AG04449 (cell line): ENCODE data around the gene COBL.

Experiments used
- CTCF ChIA-PET: fragments of 350-600 bp; formaldehyde crosslinking; extraction: SDS; loops from one replicate; lab custom pipeline; 2021; ENCODE audit warnings: antibody characterized with exemption; lab: Yijun Ruan, JAX
- POLR2A ChIA-PET: fragments of 400-600, 350-600 bp; formaldehyde crosslinking; extraction: SDS; loops from one replicate; lab custom pipeline; 2020; ENCODE audit warnings: antibody characterized with exemption, inconsistent platforms; lab: Yijun Ruan, JAX
- DNase-seq: peaks from one replicate; pipeline ENCODE4 v3.0.0-alpha.2; 2010; ENCODE audit warnings: low read depth, low spot score
- H3K4me3 ChIP-seq: 2 replicates; pipeline ENCODE4 v1.5.1; 2011; ENCODE audit warnings: low read depth, mild to moderate bottlenecking, control low read depth, low read length
- TF ChIP-seq, protein P1 (sequence below): IDR thresholded peaks from one replicate; pipeline ENCODE4 v1.5.1; 2011; ENCODE audit warnings: mild to moderate bottlenecking, moderate library complexity, low read length, control low read depth, inconsistent platforms; ENCODE audit not compliant: insufficient read depth; ENCODE audit errors: missing control alignments

COBL gene

DNA sequence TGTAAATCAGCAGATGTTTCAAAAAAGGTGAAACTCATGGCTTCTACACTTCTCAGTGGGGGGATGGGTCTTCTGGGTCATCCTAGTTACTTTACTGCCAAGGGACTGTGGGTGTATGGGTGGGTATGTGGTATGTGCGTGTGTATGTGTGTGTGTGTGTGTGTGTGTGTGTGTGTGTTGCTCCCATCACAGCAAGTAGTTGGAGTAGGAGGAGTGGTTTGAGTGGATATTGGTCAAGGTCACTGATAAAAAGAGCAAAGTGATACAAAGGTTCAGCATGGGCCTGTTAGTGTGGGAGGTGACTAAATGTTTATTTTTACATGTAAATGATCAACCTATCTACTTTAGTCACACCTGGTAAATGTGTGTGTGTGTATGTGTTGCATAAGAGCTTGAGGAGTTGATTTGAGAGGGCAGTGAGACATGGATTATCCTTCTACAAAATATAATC lies 11.8 kb upstream of the COBL start:
- TF ChIP-seq, protein P1, sequence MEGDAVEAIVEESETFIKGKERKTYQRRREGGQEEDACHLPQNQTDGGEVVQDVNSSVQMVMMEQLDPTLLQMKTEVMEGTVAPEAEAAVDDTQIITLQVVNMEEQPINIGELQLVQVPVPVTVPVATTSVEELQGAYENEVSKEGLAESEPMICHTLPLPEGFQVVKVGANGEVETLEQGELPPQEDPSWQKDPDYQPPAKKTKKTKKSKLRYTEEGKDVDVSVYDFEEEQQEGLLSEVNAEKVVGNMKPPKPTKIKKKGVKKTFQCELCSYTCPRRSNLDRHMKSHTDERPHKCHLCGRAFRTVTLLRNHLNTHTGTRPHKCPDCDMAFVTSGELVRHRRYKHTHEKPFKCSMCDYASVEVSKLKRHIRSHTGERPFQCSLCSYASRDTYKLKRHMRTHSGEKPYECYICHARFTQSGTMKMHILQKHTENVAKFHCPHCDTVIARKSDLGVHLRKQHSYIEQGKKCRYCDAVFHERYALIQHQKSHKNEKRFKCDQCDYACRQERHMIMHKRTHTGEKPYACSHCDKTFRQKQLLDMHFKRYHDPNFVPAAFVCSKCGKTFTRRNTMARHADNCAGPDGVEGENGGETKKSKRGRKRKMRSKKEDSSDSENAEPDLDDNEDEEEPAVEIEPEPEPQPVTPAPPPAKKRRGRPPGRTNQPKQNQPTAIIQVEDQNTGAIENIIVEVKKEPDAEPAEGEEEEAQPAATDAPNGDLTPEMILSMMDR: no peak
- H3K4me3 ChIP-seq: no peak overlapping the region
- no peak for DNase-seq
- POLR2A ChIA-PET: no interaction called here
- CTCF ChIA-PET: no interaction called here

DNA sequence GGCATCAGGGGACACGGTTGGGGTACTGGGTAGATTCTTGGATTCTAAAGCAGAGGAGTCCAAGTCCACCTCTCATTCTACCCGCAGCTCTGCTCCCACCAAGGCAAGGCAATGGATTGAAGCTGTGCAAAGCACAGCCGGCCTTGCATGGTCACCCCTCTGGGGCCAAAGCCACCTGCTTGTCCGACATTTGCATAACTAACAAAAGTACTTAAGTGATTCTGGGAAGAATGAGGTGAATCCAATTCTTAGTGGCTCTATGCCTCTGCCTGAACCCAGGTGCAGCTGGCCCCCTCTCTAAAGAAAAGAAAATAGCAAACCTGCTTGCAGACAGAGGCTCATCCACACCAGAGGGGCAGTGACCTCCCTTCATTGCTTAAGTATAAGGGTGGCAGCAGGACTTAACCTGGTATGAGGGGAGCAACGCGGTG lies 10.7 kb upstream of the COBL start:
- TF ChIP-seq, protein P1: no peak
- CTCF ChIA-PET: no interaction called here
- DNase-seq: no peak
- no peak overlapping the region for H3K4me3 ChIP-seq
- POLR2A ChIA-PET: no interaction called here

DNA sequence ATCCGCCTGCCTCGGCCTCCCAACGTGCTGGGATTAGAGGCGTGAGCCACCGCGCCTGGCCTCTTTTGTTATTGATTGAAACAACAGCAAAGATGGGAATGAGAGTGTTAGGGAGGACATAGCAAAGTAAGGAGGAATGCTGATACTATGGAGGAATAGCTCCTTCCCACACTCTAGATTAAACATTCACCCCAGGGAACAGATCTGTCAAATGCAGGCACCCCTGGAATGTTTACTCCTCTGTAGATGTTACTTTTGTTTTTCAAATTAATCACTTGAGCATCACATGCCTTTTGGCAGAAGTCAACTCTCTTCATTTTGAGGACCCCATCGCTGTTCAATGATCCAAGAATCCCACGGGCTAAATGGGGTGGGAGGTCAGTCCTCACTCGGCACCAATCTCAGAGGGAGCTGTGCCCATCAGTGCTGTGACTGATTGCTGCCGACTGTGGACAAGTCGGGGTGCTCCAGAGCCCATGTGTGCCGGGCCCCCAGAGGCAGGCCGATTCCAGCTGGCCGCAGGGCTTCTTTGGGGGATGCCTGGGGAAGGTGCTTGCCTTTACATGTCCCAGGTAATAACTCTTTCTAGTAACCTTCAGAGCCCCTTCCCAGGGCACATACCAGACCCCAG lies 10.2 kb upstream of the COBL start:
- ChIA-PET CTCF (no interaction called here), POLR2A (no interaction called here)
- H3K4me3 ChIP-seq: no peak overlapping the region
- DNase-seq: no peak
- TF ChIP-seq, protein P1: no peak

DNA sequence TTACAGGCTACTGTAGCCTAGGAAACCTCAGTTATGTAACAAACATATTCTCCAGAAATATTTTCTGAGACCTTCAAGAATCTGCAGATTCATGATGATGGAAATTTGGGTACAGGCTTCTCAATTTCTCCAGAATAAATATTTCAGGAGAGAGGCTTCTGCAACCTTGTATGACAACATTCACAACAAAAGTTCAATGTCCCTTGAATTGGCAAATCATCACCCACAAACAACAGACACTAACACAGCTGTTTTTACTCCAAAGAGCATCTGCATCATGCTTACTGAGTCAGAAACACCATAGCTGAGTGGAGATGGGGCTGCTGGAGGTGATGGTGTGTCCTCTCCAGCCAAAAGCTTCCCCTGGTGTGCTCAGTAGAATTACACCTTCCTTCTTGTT lies 9.3 kb upstream of the COBL start:
- no peak overlapping the region for H3K4me3 ChIP-seq
- ChIA-PET CTCF (no interaction called here), POLR2A (no interaction called here)
- TF ChIP-seq, protein P1: no peak
- DNase-seq: no peak

DNA sequence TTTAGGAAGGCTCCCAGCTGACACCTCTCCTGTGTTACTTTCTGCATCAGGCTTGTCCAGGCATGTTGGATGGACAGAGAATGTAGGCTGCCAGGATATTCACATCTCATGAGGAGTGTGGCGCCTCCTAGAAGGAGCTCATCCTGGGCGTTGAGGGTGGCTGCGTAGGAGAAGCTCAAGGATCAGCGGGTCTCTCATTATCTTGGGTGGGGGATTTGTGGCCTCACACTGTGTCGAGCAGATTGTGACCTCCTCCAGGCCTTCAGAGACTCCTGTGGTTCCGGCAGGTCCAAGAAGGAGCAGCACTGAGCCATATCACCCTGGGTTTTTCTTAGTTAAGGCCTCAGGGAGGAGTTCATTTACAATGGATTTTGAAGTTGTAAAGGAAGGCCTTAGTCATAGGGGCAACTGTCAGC lies 8.7 kb upstream of the COBL start:
- ChIA-PET POLR2A (no interaction called here), CTCF (no interaction called here)
- TF ChIP-seq, protein P1: no peak
- H3K4me3 ChIP-seq: no peak overlapping the region
- DNase-seq: no peak

DNA sequence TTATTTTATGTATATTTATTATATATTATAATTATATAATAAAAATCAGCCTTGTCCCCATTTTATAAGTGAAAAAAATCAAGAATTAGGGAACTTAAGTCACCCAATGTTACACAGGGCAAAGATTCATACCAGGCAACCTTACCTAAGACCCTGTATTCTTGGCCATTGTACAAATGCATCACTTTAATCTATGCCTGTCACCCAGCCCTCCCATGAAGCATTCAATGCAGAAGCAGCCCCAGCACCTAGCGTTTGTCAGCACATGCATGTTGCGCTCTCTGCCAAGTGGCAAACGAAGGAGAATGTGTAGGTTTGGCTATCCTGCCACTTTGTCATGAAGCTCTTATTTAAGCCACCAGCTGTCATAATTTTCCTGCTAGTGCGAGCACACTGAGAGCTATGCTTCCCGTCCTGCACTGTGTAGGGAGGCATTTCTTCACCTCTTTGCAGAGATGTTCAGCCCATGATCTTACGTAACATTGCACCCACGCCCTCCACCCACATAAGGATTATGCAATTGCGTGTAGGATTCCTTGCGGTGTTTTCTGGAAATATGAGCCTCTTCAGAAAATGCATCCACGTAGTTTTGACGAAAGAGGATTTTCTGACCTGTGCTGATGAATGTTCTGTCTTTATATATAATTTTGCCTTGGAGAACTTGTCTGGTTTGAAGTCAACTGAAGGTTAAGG lies 7.7 kb upstream of the COBL start:
- TF ChIP-seq, protein P1: no peak
- ChIA-PET CTCF (no interaction called here), POLR2A (no interaction called here)
- no peak for DNase-seq
- no peak overlapping the region for H3K4me3 ChIP-seq
